HFF-Myc (cell line): ENCODE data around the gene ELAVL3.

Experiments used
- DNase-seq: peaks from one replicate; pipeline ENCODE4 v3.0.0-alpha.2; 2011; ENCODE audit warnings: low read depth; ENCODE audit errors: extremely low read depth
- H3K4me3 ChIP-seq: replicated peaks from 2 replicates; pipeline ENCODE4 v1.5.1; 2011; ENCODE audit warnings: low read depth, mild to moderate bottlenecking, control low read depth, low read length
- CTCF ChIP-seq: IDR thresholded peaks from 2 replicates; pipeline ENCODE4 v1.5.1; 2012; ENCODE audit warnings: mild to moderate bottlenecking, low read depth, low read length, control low read depth; ENCODE audit errors: missing control alignments

ELAVL3 gene

GRCh38 chr19:11489378-11489777 lies 8.5 kb upstream of the ELAVL3 start:
- TF ChIP-seq CTCF = no peak

GRCh38 chr19:11486661-11487503 lies 6.0 kb upstream of the ELAVL3 start:
- DNase-seq = no peak
- H3K4me3 ChIP-seq = no peak overlapping the region
- TF ChIP-seq CTCF = no peak

More at GRCh38 chr19:11489378-11489777, 8.5 kb upstream of the ELAVL3 start:
- no peak overlapping the region for H3K4me3 ChIP-seq
- no peak for DNase-seq

- TF ChIP-seq CTCF = no peak
- DNase-seq = no peak
- H3K4me3 ChIP-seq = no peak overlapping the region
Measured at GRCh38 chr19:11485245-11485837, 4.5 kb upstream of the ELAVL3 start.

GRCh38 chr19:11483366-11484111 lies 2.7 kb upstream of the ELAVL3 start:
- TF ChIP-seq CTCF = no peak
- no peak for DNase-seq
- H3K4me3 ChIP-seq = no peak overlapping the region

- H3K4me3 ChIP-seq = peak overlapping the region; percentile 35
- no peak for DNase-seq
- peak; percentile 91 for TF ChIP-seq CTCF
Measured at GRCh38 chr19:11482384-11483050, 1.7 kb upstream of the ELAVL3 start.
